HL-60 (cell line): ENCODE data around the gene CFAP141.

Experiments
- DNase-seq, 2 experiments: peaks; one replicate each; pipeline ENCODE4 v3.0.0-alpha.2; 2010 to 2020; ENCODE audit warnings: low read depth in 1 of 2, low spot score in 1 of 2
- H3K27ac ChIP-seq: fragments of 250-450 bp; sonication (Bioruptor Pico); replicated peaks from 2 replicates; pipeline ENCODE4 v1.5.1; 2020; ENCODE audit warnings: mild to moderate bottlenecking, moderate library complexity
- H3K27me3 ChIP-seq: fragments of 250-450 bp; sonication (Bioruptor Pico); 2 replicates; pipeline ENCODE4 v1.5.1; 2021; ENCODE audit warnings: mild to moderate bottlenecking, moderate library complexity; ENCODE audit not compliant: insufficient read depth, poor library complexity, severe bottlenecking
- H3K4me3 ChIP-seq: replicated peaks from 2 replicates; pipeline ENCODE4 v1.5.1; 2011; ENCODE audit warnings: mild to moderate bottlenecking, control low read depth, low read length; ENCODE audit not compliant: insufficient read depth
- CTCF ChIP-seq: IDR thresholded peaks from one replicate; pipeline ENCODE4 v1.5.1; 2011; ENCODE audit warnings: low read length, control low read depth, inconsistent platforms; ENCODE audit not compliant: insufficient read depth
- GABPA ChIP-seq: IDR thresholded peaks from 2 replicates; pipeline ENCODE4 v1.6.1; 2012; ENCODE audit warnings: low read depth
- POLR2AphosphoS5 ChIP-seq: IDR thresholded peaks from 2 replicates; pipeline ENCODE4 v1.6.1; 2012; ENCODE audit warnings: low read depth
- REST ChIP-seq: IDR thresholded peaks from 2 replicates; pipeline ENCODE4 v1.6.1; 2012; ENCODE audit warnings: low read depth; ENCODE audit not compliant: insufficient replicate concordance
- SPI1 ChIP-seq: IDR thresholded peaks from 2 replicates; pipeline ENCODE4 v1.6.1; 2012; ENCODE audit warnings: low read depth, mild to moderate bottlenecking, borderline replicate concordance

CFAP141 gene

GRCh38 chr1:154213274-154213673 lies 7.1 kb upstream of the CFAP141 start:
- no peak overlapping the region for H3K27ac ChIP-seq
- TF ChIP-seq SPI1, result no peak
- no peak for TF ChIP-seq GABPA
- no peak for TF ChIP-seq REST
- TF ChIP-seq POLR2AphosphoS5, result no peak
- no peak for TF ChIP-seq CTCF
- no peak for DNase-seq
- H3K27me3 ChIP-seq, result no peaks in the 10 kb centered on the region
- H3K4me3 ChIP-seq, result no peak overlapping the region

GRCh38 chr1:154212083-154212482 lies 6.0 kb upstream of the CFAP141 start:
- Histone ChIP-seq H3K4me3 (no peak overlapping the region), H3K27ac (no peak overlapping the region), H3K27me3 (no peaks in the 10 kb centered on the region)
- TF ChIP-seq SPI1, result no peak
- TF ChIP-seq GABPA, result no peak
- TF ChIP-seq REST, result no peak
- TF ChIP-seq POLR2AphosphoS5, result no peak
- no peak for TF ChIP-seq CTCF
- DNase-seq, result no peak

GRCh38 chr1:154208677-154209388 lies 2.7 kb upstream of the CFAP141 start:
- no peak overlapping the region for H3K4me3 ChIP-seq
- no peak overlapping the region for H3K27ac ChIP-seq
- no peaks in the 10 kb centered on the region for H3K27me3 ChIP-seq
- no peak for DNase-seq
- TF ChIP-seq SPI1, result no peak
- no peak for TF ChIP-seq CTCF
- no peak for TF ChIP-seq REST
- TF ChIP-seq POLR2AphosphoS5, result no peak
- no peak for TF ChIP-seq GABPA
